ENCODE data around the gene PRR7. TPM values are rescaled to one million over a fixed set of nuclear protein-coding genes. Genes with fewer than 3 reads are reported as not detected.
A peak's percentile ranks its signal among the peaks of the same experiment; 100 is the strongest.

PRR7 gene
- total and polyA plus RNA-seq, 2 experiments from 2014 or later, result 7.6 to 9.7 TPM

GRCh38 chr5:177494346-177495195 lies 48.0 kb downstream of the PRR7 start:
- H3K4me1 Mint-ChIP-seq, result peaks cover 46% of the 10 kb centered on the region
- peak overlapping the region; percentile 45; the same call in 1 of the 3 replicates for H3K4me3 Mint-ChIP-seq

DNA sequence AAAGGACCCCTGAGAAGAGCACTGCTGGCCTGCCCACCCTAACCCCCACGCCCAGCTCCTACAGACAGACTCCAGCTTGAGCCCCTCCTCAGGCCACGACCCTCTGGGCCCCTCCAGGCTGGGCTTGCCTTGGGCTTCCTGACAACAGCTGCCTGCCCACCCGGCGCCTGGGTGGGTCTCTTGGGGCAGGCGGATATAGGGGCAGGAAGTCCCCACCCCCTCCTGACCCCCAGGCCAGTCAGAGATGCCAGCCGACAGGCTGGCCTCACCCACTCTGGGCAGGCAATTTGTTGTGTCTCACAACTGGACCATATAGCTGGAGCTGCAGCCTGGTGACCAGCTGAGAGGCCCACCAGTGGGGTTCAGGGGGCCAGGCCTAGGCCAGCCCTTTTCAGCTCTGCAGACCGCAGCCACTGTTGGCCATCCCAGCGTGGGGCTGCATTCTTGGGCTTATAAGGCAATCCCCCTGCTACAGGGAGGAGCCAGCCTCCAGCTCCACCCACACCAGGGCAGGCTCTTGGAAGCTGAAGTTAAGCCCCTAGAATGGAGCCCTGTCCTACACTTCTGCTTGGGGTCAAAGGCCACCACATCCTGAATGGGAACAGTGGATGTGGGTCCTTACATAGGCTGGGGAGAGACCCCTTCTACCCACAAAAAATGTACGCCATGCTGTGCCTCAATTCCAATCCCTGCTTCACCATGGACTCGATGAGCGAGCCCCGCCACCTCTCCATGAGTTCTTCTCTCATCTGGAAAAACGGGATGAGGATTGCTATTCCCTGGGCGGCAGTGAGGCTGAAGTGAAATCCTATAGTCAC lies 48.8 kb downstream of the PRR7 start:
- ATAC-seq (peak; percentile 17), DNase-seq (ENCODE audit: low spot score) (peak; percentile 85)
- Mint-ChIP-seq H3K27me3 (ENCODE audit: insufficient read depth, low read depth, poor library complexity) (peaks cover 43% of the 10 kb centered on the region), H3K36me3 (ENCODE audit: low read depth) (peaks cover 30% of the 10 kb centered on the region), H3K4me1 (peaks cover 45% of the 10 kb centered on the region), H3K9me3 (no peaks in the 10 kb centered on the region), H3K27ac (peak overlapping the region; percentile 97), H3K4me3 (peak overlapping the region; percentile 79)
- H3K4me1 ChIP-seq (ENCODE audit: insufficient read depth), result peaks cover 40% of the 10 kb centered on the region
- no peak overlapping the region for H2AFZ ChIP-seq
- peak overlapping the region; percentile 98 for H3K27ac ChIP-seq (ENCODE audit: low read depth)
- H4K20me1 ChIP-seq (replicated peaks; ENCODE audit: insufficient read depth), result no peaks in the 10 kb centered on the region; the same call in none of the 2 replicates
- H3K9me2 ChIP-seq (ENCODE audit: insufficient read depth), result no peaks in the 10 kb centered on the region
- peak overlapping the region; percentile 83 for H3K4me3 ChIP-seq
- peaks cover 20% of the 10 kb centered on the region for H3K79me2 ChIP-seq (replicated peaks; ENCODE audit: insufficient read depth)
- H3K27me3 ChIP-seq (ENCODE audit: insufficient read depth), result peaks cover 22% of the 10 kb centered on the region
- peak overlapping the region; percentile 99 for H3K4me2 ChIP-seq
- TF ChIP-seq, protein P1, sequence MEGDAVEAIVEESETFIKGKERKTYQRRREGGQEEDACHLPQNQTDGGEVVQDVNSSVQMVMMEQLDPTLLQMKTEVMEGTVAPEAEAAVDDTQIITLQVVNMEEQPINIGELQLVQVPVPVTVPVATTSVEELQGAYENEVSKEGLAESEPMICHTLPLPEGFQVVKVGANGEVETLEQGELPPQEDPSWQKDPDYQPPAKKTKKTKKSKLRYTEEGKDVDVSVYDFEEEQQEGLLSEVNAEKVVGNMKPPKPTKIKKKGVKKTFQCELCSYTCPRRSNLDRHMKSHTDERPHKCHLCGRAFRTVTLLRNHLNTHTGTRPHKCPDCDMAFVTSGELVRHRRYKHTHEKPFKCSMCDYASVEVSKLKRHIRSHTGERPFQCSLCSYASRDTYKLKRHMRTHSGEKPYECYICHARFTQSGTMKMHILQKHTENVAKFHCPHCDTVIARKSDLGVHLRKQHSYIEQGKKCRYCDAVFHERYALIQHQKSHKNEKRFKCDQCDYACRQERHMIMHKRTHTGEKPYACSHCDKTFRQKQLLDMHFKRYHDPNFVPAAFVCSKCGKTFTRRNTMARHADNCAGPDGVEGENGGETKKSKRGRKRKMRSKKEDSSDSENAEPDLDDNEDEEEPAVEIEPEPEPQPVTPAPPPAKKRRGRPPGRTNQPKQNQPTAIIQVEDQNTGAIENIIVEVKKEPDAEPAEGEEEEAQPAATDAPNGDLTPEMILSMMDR (conservative IDR thresholded peaks at IDR 0.05; ENCODE audit: low read depth in 2 of 2), result 0 out of 4 replicates have a peak, but pooled peaks of 1 of the 2 experiments have one; percentile 4
- no peak for TF ChIP-seq EZH2phosphoT487 (IDR thresholded peaks at IDR 0.05; ENCODE audit: unreplicated experiment)
- H3K36me3 ChIP-seq (ENCODE audit: insufficient read depth), result no peaks in the 10 kb centered on the region
- H3F3A ChIP-seq (replicated peaks; ENCODE audit: low read depth), result peaks cover 37% of the 10 kb centered on the region; the same call in 1 of the 2 replicates

More at GRCh38 chr5:177494346-177495195, 48.0 kb downstream of the PRR7 start:
- Mint-ChIP-seq H3K27me3 (ENCODE audit: insufficient read depth, low read depth, poor library complexity) (peaks cover 42% of the 10 kb centered on the region), H3K27ac (peak overlapping the region; percentile 84), H3K36me3 (ENCODE audit: low read depth) (peaks cover 36% of the 10 kb centered on the region), H3K9me3 (peaks cover 2% of the 10 kb centered on the region; the same call in 1 of the 3 replicates)
- Histone ChIP-seq H3K27ac (ENCODE audit: low read depth) (peak overlapping the region; percentile 98), H3K4me3 (peak overlapping the region; percentile 83; the same call in 1 of the 2 replicates), H3K4me1 (ENCODE audit: insufficient read depth) (peaks cover 39% of the 10 kb centered on the region), H4K20me1 (replicated peaks; ENCODE audit: insufficient read depth) (no peaks in the 10 kb centered on the region; the same call in none of the 2 replicates), H3K27me3 (ENCODE audit: insufficient read depth) (peaks cover 14% of the 10 kb centered on the region), H3F3A (replicated peaks; ENCODE audit: low read depth) (peaks cover 37% of the 10 kb centered on the region; the same call in 1 of the 2 replicates), H2AFZ (no peak overlapping the region), H3K4me2 (peak overlapping the region; percentile 99; the same call in 1 of the 2 replicates), H3K79me2 (replicated peaks; ENCODE audit: insufficient read depth) (peaks cover 20% of the 10 kb centered on the region), H3K36me3 (ENCODE audit: insufficient read depth) (no peaks in the 10 kb centered on the region; the same call in 1 of the 2 replicates), H3K9me2 (ENCODE audit: insufficient read depth) (no peaks in the 10 kb centered on the region)
- TF ChIP-seq, protein P1 (conservative IDR thresholded peaks at IDR 0.05; ENCODE audit: low read depth in 2 of 2), result peak; percentile 31 to 62
- TF ChIP-seq POLR2AphosphoS5 (IDR thresholded peaks at IDR 0.05; ENCODE audit: low read depth) (peak; percentile 7; the same call in 1 of the 2 replicates), EZH2 (IDR thresholded peaks at IDR 0.05; ENCODE audit: low read depth, unreplicated experiment) (no peak)
- peak; percentile 0 for ATAC-seq
- DNase-seq (ENCODE audit: low spot score), result peak; percentile 78

Measured in GM23338 (cell line).